Fibroblast of mammary gland (primary cell): Measurements from ENCODE around the gene VPS13C.
A peak's percentile ranks its signal among the peaks of the same experiment; 100 is the strongest.

Source experiments
- DNase-seq: peaks from one replicate; pipeline ENCODE4 v3.0.0-alpha.2; 2010; ENCODE audit warnings: low read depth
- H3K4me3 ChIP-seq: 2 replicates; pipeline ENCODE4 v1.5.1; 2011; ENCODE audit warnings: low read depth, mild to moderate bottlenecking, low read length, moderate library complexity; ENCODE audit not compliant: control insufficient read depth
- CTCF ChIP-seq: conservative IDR thresholded peaks from 2 replicates; pipeline ENCODE4 v1.5.1; 2011; ENCODE audit warnings: low read depth, low read length, inconsistent platforms; ENCODE audit not compliant: control insufficient read depth, insufficient read depth

VPS13C gene

GRCh38 chr15:61839546-61839945 lies 220.7 kb downstream of the VPS13C start:
- no peak for DNase-seq
- no peak for TF ChIP-seq CTCF

GRCh38 chr15:61835496-61836106 lies 224.6 kb downstream of the VPS13C start:
- H3K4me3 ChIP-seq = no peak overlapping the region
- DNase-seq = peak; percentile 64
- TF ChIP-seq CTCF = peak; percentile 90

More at GRCh38 chr15:61839546-61839945, 220.7 kb downstream of the VPS13C start:
- no peak overlapping the region for H3K4me3 ChIP-seq

- TF ChIP-seq CTCF = no peak
- no peak for DNase-seq
- H3K4me3 ChIP-seq = no peak overlapping the region
Observed at GRCh38 chr15:61835029-61835428, 225.2 kb downstream of the VPS13C start.

- no peak overlapping the region for H3K4me3 ChIP-seq
- DNase-seq = peak; percentile 86
- TF ChIP-seq CTCF = peak; percentile 96
Observed at GRCh38 chr15:61834076-61834697, 226.1 kb downstream of the VPS13C start.

GRCh38 chr15:61832223-61832622 lies 228.0 kb downstream of the VPS13C start:
- TF ChIP-seq CTCF = no peak
- H3K4me3 ChIP-seq = no peak overlapping the region
- DNase-seq = no peak

- no peak for TF ChIP-seq CTCF
- no peak for DNase-seq
- H3K4me3 ChIP-seq = no peak overlapping the region
Observed at GRCh38 chr15:61831505-61831921, 228.7 kb downstream of the VPS13C start.
